ENCODE data around the gene RASSF5.
"Not testable (repeated sequence)": the region's sequence is repeated elsewhere in the genome, so short reads cannot be mapped to it uniquely, and the experiment has no call there.

Gene RASSF5

DNA sequence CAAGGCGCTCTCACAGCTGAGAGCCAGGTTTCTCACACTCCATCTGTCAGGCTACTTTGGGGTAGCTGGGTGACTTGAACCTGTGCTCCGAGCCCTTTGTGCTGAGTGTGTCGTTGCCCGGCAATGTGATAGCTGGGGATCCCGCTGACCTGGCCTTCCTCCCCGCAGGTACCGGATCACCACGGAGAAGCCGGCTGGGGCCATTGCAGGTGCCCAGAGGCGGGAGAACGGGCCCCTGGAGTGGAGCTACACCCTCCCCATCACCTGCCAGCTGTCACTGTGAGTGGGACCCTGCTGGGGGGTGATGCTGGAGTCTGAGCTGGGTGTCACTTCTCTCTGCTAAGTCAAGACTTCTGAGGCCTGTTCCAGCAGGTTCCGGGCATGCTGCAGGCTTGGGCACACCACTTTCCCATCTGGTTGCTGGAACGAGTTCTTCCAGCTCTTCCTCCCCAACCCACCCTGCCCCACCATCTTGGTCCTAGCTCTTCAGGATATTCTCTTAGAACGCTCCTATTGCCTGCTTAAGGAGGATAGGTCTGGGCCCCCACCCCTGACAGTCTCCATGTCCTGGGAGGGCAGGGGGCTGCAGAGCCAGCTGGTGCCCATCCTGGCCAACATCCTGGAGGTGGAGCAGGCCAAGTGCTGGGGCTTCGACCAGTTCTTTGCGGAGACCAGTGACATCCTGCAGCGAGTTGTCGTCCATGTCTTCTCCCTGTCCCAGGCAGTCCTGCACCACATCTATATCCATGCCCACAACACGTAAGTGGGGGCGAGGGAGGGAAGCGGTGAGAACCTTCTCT is 29.6 kb upstream of the RASSF5 start:
- DNase-seq: no peak

DNA sequence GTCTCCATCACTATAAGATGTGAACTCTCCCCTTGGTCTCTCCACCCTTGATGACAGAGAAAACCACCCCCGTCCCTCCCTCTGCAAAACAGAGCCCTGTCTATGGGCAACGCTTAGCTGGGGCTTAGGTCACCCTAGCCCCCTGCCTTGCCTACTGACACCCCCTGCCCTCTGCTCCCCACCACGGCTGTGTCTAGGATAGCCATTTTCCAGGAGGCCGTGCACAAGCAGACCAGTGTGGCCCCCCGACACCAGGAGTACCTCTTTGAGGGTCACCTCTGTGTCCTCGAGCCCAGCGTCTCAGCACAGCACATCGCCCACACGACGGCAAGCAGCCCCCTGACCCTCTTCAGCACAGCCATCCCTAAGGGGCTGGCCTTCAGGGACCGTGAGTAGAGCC is 28.6 kb upstream of the RASSF5 start:
- DNase-seq: no peak

DNA sequence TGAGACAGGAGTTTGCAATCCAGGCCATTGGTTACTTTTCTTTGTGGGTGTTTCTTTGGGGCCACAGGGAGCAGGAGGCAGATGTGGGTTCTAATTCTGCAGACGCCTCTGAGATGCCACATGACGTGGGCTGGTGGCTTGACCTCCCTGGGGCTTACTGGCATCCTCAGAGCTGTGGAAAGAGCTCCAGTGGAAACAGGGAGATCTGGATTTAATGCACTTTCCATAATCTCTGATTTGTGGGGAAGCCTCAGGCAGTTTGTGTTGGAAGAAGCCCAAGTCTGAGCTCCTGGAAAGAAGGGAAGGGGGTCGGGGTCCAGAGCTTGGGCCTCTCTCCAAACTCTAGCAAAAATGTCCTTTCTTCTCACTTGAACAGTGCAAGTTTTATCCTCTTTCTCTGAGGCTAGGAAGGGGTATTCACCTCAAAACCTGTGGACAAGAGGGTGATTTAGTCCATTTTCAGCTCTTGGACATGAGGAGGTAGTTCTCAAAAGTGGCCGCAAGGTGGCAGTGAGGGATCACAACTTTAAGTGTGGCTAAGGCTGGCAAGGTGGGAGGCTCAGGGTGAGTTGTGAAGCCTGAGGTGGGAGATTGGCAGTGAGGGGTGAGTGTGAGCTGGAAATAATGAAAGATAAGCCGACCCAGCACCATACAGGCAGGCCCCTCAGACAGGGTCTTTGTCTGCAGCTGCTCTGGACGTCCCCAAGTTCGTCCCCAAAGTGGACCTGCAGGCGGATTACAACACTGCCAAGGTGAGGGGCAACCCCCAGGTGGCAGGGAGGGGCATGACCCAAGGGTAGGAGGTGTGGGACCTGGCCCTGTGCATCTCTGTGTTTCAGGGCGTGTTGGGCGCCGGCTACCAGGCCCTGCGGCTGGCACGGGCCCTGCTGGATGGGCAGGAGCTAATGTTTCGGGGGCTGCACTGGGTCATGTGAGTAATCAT is 27.9 kb upstream of the RASSF5 start:
- peak; percentile 46 for DNase-seq

DNA sequence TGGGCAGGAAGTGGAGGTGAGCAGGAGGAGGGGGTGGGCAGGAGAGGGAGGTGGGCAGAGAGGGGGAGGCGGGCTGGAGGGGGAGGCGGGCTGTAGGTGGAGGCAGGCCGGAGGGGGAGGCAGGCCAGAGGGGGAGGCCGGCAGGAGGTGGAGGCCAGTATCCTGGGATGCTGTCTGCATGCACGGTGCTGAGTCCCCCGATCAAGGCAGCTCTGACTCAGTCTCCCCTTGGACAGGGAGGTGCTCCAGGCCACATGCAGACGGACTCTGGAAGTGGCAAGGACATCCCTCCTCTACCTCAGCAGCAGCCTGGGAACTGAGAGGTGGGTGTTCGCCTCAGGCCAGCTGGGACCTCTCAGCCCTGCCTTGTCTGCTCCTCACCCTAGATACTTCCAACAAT is 27.1 kb upstream of the RASSF5 start:
- DNase-seq: no peak

DNA sequence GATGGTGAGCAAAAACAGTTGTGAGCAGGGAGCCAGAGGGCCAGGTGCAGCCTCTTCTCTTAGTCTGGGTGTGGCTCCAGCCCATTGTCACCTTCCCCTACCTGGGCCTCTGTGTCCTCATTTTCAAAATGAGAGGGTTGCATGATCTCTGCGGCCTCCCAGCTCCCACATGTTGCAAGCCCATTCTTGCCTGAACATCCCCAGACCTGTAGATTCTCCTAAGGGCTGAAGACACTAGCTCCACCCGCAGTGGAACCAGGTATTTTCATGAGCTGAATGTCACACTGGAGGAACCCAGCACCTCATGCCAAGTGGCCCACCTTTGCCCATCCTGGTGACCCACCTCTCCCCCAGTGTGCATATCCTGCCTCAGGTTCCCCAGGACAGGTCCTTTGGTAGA is 24.7 kb upstream of the RASSF5 start:
- no peak for DNase-seq

DNA sequence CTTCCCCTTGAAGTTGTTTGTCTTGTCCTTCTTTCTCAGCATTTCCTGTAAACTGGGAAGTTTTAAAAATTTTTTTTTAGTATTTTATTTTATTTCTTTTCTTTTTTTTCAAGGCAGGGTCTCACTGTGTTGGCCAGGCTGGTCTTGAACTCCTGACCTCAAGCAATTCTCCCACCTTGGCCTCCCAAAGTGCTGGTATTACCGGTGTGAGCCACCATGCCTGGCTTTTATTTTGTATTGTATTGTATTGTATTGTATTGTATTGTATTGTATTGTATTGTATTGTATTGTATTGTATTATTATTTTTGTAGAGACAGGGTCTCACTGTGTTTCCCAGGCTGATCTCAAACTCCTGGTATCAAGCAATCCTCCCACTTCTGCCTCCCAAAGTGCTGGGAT is 23.5 kb upstream of the RASSF5 start:
- not testable (repeated sequence) for DNase-seq

DNA sequence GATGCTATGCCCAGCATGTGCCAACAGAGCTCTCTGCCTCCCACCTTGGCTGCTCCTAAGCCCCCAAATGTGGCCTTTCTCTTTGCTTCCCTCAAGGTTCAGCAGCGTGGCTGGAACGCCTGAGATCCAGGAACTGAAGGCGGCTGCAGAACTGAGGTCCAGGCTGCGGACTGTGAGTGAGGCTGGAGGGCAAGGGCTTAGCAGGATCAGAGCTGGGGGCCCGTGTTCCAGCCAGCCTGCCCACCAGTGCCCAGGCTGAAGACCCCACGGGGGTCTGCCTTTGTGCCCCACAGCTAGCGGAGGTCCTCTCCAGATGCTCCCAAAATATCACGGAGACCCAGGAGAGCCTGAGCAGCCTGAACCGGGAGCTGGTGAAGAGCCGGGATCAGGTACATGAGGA is 22.4 kb upstream of the RASSF5 start:
- no peak for DNase-seq

DNA sequence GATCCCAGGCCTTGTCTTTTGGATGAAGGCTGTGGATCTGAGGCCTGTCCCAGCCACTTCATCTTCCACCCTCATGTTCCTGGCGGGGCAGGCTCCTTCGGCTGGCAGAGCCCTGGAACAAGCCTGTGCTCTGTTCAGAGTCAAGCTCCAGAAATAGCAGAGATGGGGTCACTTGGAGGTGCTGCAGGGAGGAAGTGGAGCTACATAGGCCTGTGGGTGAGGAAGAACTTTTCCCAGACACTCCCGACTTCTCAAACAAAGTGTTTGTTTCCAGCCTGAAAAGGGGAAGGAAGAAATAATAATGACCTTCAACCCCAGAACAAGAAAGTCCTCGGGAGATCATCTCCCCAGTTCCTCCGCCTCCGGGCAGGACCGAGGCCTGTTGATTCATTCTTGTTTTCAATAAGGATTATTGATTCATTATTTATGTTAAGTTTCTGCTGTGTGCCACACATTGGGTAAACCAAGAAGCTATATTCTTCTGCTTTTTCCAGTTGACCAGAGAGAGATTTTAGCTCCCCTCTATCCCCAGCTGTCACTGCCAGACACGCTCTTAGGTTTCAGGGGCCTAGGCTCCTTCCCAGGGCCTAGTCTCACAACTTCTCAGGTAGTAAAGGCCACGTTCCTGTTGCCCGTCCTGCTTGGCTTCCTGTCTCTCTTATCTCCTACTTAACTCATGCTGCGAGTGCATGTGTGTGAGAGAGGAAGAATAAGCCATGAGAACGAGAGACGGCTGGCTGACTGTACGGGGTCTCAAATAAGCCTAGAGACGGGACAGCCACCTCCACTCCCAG is 20.1 kb upstream of the RASSF5 start:
- no peak for DNase-seq

DNA sequence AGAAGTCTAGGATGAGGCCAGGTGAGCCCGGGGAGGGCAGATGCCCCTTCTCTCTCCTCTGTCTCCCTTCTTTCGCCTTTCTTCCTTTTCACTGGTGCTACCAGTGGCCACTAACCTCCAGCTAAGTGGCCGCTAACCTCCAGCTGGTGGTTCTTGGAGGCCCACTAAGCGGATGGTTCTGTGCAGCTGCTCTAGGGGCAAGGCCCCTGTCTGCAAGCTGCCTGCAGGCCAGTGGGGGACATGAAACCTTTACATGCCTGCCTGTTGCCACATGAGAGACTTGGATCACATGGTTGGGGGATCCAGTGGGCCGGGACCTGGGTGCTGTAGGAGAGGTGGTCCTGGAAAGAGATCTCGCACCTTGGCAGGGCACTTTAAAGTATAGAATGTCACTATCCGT is 19.4 kb upstream of the RASSF5 start:
- DNase-seq: no peak

DNA sequence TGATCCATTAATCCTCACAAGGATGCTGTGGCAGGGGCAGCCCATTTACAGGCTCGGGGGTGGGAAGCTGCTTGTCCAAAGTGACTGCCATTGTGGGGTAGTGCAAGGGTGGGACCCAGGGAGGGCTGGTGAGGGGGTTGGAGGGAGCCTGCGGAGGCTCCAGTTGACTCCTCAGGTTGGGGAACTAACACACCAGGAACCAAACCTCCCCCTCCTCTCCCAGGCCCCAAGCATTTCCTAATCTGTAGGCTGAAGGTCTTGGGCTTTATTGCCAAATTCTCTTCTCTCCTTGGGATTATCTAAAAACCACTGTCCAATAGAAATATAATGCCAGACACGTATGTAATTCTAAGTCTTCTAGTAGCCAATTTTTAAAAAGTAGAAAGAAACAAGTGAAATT is 18.9 kb upstream of the RASSF5 start:
- no peak for DNase-seq

DNA sequence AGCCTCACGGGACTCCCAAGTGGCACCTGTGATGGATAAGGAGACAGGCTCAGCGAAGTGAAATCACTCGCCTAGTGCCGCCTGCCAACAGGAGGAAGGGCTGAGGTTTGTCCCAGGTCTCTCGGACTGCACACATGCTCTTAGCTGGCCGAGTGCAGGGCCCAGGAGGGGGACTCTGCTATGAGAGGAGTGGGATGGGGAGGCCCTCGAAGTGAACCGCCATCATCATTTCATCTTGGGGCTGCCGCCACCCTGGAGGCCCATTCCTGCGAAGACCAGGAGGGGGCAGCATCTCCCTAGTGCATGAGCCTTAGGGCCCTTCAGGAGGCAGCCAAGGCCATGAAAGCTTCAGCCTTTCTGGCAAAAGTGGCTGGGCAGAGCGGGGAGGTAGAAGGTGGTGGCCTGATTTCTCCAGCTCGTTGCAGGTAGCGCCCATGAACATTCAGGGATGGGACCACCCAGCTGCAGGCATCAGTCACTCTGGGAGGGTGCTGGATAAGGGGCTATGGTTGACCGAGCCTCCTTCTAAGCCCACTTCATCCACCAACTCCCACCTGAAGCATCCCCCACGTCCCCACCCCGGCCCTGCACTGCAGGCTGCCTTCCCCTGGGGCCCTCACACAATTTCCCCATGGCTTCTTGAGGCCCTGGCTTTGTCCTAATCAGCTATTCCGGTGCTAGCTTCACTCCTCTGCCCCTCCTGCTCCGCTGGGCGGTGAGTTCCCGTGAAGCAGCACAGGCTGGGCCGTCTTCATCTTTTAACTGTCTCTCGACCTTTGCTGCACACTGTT is 17.2 kb upstream of the RASSF5 start:
- peak; percentile 63 for DNase-seq

DNA sequence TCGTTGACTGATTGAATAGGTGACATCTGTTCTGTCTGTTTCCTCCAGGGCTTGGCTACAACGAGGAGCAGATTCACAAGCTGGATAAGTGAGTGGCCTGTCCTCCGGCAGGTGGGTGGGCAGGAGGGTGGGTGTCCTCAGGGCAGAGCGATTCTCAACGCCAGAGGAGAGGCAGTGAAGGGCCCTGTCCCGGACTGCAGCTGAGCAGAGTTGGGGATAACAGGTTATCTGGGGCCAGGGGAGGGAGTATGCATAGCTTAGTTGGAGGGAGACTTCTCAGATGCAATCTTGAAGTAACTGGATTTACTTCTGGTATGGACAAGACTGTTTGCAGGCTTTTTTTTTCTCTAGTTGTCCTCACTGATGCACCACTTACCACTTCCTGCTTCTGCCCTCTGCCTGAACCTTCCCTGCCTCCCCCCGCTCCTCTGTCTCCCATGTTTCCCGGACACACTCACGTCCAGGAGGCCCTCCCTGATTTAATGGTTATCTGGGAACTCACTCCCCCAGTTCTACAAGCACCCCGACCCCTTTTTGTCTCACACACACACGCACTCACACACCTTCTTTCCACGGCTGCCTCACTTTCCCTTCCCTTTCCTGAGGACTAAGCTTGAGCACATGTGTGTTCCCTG is 16.4 kb upstream of the RASSF5 start:
- DNase-seq: no peak

DNA sequence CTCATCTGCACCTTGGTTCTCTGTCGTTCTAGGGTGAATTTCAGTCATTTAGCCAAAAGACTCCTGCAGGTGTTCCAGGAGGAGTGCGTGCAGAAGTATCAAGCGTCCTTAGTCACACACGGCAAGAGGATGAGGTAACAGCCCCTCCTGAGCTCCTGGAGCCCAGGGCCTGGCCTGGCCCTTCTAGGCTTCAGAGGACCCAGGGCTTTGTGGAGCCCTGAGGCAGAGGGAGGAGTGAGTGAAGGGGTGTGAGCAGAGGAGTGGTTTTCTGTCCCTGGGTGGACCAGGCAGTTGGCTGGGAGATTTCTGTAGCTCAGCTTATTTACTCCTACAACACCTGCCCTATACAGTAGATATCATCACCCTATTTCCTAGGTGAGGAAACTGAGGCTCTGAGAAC is 15.7 kb upstream of the RASSF5 start:
- DNase-seq: no peak

DNA sequence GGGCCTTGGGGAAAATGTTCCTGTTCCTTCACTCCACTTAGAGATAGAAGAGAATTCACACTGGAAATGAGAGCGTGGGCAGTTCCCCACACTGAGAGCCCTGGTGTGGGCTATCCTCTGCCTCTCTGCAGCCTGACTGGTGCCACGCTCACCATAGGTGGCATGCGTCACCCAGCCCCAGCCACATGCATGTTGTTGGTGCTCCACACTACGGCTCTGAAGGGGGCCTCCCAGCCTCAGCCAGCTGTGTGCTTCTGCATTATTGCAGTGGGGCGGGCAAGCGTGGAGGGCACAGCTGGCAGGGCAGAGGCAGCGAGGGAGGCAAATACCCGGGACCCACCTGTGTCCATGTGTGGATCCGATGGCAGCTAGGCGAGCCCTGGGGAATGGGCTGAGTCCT is 14.7 kb upstream of the RASSF5 start:
- no peak for DNase-seq

DNA sequence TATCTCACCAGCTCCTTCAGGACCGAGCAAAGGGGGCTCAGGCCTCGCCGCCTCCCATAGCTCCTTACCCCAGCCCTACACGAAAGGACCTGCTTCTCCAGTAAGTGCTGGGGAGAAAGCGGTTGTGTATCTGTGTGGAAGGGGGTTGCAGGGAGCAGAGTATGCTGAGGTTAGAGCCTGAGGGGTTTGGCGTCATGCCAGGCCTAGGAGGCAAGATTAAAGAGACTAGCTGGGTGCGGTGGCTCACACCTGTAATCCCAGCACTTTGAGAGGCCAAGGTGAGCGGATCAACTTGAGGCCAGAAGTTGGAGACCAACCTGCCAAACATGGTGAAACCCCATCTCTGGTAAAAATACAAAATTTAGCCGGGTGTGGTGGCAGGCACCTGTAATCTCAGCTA is 14.1 kb upstream of the RASSF5 start:
- DNase-seq: no peak

DNA sequence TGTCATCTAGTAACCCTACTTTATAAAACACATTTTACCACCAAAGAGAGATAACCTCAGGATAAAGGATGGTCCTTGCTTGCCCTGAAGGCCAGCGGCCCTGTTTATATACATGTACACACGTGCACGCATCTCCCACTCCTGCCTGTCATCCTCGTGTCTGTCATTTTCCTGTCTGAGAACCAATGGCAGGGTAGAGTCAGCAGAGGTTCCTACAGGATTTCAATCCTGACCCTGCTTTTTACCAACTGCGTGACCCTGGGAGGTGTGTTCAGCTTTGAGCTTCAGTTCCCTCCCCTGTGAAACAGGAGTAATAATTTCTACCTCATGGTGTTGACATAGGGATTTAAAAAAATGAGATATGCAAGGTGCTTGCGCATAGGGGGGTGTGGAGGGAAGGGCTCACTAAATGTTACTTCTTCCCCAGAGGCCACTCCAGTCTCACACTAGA is 12.3 kb upstream of the RASSF5 start:
- DNase-seq: no peak

DNA sequence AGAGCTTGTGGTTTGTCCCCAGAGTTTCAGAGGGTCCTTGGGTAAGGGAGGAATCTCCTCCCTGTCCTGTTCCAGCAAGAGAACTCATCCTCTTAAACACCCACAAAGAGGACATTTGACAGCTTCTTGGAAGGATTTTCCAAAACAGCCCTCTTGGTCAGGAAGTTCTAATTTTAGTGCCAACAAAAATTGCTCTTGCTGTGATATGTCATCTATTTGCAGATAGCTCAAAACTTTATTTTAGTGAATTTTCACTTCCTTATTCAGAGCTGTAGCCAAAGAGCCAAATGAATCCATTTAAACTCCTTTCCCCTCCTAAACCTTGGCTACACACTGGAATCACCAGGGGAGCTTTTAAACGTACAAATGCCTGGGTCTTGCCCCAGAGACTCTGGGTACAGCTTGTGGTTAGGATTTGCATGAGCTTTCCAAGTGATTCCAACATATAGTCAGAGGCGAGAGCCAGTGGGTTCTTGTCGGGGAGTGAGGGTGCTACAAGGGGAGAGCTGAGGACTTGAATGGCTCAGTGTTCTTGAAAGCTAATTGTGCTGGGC is 11.8 kb upstream of the RASSF5 start:
- DNase-seq: no peak

DNA sequence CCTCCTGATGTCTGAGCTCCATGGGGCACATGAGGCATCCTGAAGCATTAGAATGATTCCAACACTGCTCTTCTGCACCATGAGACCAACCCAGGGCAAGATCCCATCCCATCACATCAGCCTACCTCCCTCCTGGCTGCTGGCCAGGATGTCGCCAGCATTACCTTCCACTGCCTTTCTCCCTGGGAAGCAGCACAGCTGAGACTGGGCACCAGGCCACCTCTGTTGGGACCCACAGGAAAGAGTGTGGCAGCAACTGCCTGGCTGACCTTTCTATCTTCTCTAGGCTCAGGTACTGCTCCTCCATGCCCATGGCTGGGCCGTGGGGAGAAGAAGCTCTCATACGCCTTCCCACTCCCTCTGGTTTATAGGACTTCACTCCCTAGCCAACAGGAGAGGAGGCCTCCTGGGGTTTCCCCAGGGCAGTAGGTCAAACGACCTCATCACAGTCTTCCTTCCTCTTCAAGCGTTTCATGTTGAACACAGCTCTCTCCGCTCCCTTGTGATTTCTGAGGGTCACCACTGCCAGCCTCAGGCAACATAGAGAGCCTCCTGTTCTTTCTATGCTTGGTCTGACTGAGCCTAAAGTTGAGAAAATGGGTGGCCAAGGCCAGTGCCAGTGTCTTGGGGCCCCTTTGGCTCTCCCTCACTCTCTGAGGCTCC is 11.1 kb upstream of the RASSF5 start:
- DNase-seq: no peak

DNA sequence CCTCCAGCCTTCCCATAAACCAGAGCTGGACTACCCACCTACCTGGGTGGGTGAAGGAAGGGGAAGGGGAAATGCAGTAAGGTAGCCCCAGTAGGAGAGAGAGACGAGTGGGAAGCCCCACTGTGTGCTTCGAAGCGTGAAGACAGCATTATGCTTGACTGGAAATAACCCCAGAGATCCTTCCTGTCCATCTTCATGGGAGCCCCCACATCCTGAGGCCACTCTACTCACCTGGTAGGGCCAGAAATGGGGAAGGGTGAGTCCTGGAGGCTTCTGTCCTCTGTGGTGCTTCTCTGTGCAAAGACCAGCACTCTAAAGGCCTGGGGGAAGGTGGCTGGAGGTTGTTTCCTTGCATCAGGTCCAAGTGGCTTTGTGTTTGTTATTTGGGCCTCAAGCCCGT is 10.0 kb upstream of the RASSF5 start:
- no peak for DNase-seq

DNA sequence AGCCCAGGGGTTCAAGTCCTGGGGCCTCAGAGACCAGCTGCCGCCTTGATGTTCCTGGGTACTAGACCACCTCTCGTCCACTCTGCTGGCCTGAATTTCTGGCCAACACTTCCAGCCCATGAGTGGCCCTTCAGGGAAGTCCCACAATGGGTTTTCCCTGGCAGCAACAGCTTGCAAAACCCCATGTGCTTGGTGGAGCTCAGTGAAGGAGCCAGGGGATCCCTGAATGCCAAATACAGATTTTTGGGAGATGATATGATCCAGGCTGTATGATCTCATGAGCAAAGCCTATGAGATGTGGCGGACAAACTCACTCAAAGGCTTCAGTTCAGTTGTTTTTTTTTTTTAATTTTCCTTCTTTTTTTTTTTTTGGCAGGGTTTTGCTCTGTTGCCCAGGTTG is 9.6 kb upstream of the RASSF5 start:
- no peak for DNase-seq

DNA sequence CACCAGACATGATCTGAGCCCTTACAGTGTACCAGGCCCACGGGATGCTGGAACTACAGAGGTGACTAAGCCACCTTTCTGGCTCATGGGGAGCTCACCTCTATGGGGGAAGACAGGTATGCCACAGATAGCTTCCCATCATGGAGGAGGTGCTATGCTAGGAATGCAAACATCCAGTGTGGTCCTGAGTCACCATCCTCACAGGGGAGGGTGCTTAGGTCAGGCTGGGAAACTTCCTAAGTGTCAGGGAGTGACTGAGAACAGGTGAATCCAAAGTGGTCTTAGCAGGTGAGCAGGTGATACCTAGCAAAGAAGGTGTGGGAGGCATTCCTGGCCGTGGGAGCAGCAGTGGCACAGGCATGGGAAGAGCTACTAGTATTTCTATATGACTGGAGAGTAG is 8.6 kb upstream of the RASSF5 start:
- DNase-seq: no peak

Measured in midbrain (tissue), 1 donor.